ENCODE measurements around the gene TRNP1.
"Not testable (repeated sequence)": the region's sequence is repeated elsewhere in the genome, so short reads cannot be mapped to it uniquely, and the experiment has no call there.

The TRNP1 gene

GRCh38 chr1:26972821-26973220 lies 20.7 kb upstream of the TRNP1 start:
- no peak for DNase-seq (ENCODE audit: low spot score)

DNA sequence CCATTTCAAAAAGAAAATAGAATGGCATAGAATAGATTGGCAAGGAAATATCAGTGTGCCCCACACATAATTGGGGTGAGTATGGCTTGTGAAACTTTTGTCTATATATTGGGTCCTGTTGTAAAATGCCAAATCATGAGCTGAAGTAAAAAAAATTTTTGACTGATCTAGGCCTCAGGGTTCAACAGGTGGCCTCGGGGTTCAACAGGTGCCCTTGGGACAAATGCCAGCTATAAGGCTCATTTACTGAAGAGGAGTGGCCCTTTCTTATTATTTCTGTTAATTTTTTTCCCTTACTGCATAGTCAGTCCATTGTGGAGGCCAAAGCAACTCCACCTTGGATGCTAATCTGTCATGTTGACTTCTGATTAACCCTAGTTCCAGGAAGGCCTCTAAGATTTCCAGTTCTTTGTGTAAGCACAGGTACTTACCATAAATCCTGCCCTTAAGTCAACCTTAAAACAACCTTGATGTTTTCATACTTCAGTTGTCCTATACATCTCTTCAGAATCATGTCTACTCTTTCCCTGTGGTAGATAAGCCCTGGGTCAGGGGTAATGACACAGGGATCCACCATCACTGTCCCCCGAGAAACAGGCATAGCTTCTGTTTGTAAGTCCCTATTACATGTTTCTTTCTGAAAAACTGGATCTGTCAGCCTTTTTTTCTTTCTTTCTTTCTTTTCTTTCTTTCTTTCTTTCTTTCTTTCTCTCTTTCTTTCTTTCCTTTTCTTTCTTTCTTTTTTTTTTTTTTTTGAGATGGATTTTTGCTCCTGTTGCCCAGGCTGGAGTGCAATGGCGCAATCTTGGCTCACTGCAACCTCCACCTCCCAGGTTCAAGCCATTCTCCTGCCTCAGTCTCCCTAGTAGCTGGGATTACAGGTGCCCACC lies 16.6 kb upstream of the TRNP1 start:
- DNase-seq (ENCODE audit: low spot score) = no peak

GRCh38 chr1:26978901-26979300 lies 14.6 kb upstream of the TRNP1 start:
- no peak for DNase-seq (ENCODE audit: low spot score)

DNA sequence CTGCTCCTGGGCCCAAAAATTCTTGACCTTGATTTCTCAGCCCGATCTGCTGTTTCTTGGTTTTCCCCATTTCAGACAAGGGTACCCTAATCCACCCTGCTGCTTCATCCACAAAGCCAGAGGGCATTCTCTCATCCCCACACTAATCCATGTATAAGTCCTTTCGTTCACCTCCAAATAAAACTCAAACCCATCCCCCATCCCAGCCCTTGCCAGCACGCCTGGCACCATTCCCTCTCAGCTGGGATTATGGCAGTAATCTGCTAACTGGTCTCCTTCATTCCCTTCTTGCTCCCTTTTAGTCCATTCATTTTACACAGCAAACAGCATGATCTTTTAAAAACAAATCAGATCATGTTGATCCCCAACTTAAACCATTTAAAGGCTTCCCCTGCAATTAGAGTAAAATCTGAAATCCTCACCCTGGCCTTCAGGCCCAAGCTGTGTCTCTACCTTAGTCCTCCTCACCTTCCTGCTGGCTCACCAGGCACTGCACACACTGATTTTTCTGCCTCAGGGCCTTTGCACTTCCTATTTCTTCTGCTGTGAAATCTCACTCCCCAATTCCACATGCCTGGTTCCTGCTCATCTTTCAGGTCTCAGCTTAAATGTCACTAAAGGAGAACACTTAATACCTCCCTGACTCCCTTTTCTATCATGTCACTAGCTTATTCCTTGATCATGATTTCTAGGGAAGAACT lies 12.2 kb upstream of the TRNP1 start:
- no peak for DNase-seq (ENCODE audit: low spot score)

- DNase-seq (ENCODE audit: low spot score) = no peak
Measured at GRCh38 chr1:26983863-26984262, 9.6 kb upstream of the TRNP1 start.

GRCh38 chr1:26984291-26984690 lies 9.2 kb upstream of the TRNP1 start:
- no peak for DNase-seq (ENCODE audit: low spot score)

DNA sequence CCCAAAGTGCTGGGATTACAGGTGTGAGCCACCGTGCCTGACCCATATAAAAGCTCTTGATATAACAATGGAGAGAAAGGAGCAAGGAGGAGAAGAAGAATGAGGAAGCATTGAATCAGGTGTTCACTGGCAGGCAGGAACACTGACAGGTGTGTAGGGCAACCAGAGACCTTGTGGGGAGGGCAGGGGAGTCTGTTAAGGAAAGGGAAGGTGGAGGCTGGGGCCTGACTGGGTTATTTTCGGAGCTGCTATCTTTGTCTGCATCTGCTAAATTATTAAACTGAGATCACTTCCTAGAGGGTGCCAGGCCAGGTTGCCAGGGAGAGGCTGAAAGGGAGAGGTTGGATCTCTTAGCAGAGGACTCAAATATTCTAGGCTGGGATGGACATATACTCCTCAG lies 6.8 kb upstream of the TRNP1 start:
- DNase-seq (ENCODE audit: low spot score) = no peak

DNA sequence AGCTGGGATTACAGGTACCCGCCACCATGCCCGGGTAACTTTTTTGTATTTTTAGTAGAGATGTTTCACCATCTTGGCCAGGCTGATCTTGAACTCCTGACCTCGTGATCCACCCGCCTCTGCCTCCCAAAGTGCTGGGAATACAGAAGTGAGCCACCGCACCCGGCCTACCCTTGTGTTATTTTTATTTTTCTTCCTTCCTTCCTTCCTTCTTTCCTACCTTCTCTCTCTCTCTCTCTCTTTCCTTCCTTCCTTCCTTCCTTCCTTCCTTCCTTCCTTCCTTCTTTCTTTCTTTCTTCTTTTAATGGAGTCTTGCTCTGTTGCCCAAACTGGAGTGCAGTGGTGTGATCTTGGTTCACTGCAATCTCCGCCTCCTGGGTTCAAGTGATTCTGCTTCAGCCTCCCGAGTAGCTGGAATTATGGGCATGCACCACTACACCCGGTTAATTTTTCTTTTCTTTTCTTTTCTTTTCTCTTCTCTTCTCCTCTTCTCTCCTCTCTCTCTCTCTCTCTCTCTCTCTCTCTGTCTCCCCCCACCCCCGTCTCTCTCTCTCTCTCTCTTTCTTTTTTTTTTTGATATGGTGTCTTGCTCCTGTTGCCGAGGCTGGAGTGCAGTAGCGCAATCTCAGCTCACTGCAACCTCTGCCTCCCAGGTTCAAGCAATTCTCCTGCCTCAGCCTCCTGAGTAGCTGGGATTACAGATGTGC lies 3.9 kb upstream of the TRNP1 start:
- not testable (repeated sequence) for DNase-seq (ENCODE audit: low spot score)

- DNase-seq (ENCODE audit: low spot score) = no peak
Measured at GRCh38 chr1:26991310-26992116, 2.0 kb upstream of the TRNP1 start.

GRCh38 chr1:26994020-26994786 lies 711 bp downstream of the TRNP1 start:
- no peak for DNase-seq (ENCODE audit: low spot score)

DNA sequence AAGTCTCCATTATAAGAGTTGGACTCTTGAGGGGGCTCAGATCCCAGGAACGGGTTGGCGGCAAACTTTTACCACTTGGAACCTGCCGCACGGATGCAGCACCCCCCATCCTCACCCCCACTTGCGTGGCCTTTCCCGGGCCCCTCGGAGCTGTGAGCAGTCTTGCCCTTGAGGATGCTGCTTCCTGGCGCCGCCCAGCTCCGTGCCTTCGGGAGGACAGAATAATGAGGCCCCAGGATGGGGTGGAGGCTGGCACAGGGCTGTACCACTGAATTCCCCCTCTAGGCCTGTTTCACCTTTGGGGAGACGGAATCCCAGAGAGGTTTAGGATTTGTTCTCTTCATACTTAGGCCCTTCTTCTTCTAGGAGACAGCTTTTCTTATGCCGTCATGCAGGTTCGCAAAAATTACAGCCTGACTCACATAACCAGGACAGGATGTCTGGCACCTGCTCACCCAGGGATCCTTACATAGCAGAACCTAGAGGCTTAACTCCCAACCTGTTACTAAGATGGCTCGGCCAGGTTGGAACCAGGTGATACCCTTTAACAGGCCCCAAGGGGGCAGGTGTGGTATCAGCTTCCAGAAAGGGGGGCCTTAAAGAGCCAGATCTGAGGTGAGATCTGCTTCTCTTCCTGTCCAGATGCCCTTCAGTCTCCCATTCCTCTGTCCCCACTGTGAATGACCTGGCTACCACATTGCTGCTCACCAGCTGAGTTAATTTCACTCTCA lies 1.5 kb downstream of the TRNP1 start:
- DNase-seq (ENCODE audit: low spot score) = no peak

DNA sequence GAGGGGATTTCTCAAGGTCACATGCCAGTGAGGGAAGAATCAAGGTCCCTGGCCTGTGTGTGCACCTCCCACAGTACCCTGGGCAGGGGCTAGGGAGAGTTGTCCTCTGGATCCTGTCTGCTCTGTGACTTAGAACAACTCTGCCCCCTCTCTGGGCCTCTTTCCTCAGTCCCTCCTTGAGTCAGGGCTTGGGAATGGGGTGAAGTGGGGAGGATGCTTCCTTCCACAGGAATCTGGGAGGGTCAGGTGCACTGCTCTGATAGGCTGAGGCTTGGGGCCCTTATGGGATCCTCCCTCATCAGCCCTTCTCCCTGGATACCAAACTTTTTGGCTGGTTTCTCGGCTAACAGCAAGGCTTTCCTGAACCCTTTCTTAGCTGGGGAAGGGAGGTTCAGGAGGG lies 2.5 kb downstream of the TRNP1 start:
- DNase-seq (ENCODE audit: low spot score) = no peak

DNA sequence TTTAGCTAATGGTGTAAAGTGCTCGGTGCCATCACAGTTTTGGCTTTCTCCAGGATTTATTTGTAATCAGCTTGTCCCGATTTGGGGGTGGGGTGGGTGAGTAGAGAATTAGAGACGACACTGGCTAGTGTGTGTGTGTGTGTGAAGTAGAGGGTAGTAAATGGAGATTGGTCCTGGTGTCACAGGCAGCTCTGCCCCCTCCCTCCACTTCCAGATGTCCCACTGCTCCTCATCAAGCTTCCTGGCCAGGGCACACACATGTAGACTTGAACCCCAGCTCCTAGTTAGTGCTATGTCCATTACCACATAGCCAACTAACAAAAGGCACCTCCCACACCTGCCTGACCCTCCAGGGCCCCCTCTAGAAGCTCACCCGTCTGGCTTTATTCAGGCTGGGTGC lies 3.2 kb downstream of the TRNP1 start:
- DNase-seq (ENCODE audit: low spot score) = no peak

DNA sequence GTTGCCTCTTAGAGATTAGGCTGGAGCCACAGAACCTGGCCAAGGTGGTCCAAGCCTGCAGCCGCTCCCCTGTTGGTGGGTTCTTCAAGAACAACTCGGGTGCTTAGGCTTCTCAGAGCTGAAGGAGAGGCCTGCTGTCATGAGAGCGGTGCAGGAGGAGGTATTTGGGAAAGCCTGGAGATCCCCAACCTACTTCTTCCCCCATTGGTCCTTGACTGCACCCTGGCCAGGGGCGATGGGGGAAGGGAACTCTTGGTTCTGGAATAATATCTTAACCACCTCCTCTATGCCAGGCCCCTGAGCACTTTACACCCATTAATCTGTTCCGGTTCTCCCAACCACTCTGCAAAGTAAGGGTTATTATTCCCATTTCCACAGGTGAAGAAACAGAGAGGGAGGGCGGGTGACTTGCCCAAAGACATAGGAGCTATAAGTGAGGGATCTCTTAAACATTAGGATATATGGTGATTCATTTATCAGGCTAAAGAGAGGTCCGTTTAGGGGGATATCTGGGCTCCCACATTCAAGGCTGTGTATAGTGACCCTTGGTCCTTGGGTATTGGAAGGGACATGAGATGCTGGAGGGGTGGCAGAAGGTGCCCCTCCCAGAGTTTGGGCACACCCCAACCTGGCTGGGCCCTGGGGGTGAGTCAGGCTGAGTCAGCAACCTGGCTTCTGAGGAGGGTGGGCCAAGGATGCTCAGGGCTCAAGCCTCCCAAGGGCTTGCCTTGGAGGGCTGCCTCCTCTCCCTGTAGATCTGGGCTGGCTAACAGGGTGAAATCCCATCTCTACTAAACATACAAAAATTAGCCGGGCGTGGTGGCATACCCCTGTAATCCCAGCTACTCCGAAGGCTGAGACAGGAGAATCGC lies 5.2 kb downstream of the TRNP1 start:
- DNase-seq (ENCODE audit: low spot score) = no peak

DNA sequence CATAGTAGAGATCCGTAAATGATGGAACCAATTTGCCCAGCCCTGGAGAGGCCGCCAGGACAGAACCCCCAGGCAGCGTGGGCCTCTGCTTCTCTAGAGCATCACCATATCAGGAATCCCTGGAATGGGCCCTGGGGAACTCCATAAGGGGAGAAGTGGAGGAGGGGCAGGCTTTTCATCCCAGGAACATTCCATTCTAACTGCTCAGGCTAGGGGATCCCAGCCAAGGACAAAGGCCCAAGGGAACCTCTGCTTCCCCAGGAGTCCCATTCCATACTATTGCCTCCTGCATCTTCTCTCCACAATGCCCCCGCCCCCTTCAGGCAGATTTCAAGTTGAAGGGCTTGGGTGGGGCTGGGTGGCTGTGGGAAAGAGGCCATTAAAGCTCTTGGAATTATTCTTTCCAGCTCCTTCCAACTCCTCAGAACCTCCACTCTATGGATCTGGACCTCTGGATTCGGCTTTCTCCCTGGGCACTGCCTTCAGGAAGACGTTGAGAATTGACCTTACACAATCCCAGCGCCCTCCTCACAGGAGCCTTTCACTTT lies 6.0 kb downstream of the TRNP1 start:
- no peak for DNase-seq (ENCODE audit: low spot score)

GRCh38 chr1:27000090-27000816 lies 6.8 kb downstream of the TRNP1 start:
- no peak for DNase-seq (ENCODE audit: low spot score)

DNA sequence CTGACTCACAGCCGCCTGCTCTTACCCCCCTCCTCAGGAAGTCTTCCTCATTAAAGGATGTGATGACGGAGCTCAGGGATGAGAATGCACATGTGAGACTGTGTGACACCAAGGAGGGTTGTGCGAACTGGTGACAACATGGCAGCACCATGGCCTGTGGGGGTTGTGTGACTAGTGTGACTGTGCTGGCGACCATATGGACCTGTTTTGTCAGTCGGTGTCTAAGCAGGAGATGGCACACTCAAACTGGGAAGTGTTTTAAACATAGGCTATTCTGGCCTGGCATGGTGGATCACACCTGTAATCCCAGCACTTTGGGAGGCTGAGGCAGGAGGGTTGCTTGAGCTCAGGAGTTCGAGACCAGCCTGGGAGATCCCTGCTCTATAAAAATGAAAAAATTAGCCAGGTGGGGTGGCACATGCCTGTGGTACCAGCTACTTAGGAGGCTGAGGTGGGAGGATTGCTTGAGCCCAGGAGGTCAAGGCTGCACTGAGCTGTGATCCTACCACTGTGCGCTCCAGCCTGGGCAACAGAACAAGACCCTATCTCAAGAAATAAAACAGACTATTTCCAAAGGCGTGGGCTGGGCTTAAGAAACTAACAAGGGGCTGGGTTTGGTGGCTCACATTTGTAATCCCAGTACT lies 7.4 kb downstream of the TRNP1 start:
- no peak for DNase-seq (ENCODE audit: low spot score)

Data from HuH-7 (cell line).